Sigmoid colon (tissue), 4 donors: Measurements from ENCODE around the gene TERB1.

Experiments
- CTCF ChIP-seq, 4 experiments: fragments of 450-650 bp in 3 of 4; fragments of 200-600 bp in 1 of 4; IDR thresholded peaks; one replicate each; pipeline ENCODE4 v1.5.1; 2016 to 2019; ENCODE audit warnings: antibody characterized with exemption in 4 of 4, mild to moderate bottlenecking in 3 of 4, moderate library complexity in 2 of 4
- POLR2A ChIP-seq, 2 donors: fragments of 450-650 bp; IDR thresholded peaks; one replicate each; pipeline ENCODE4 v1.6.1; 2016; ENCODE audit warnings: antibody characterized with exemption in 2 of 2, mild to moderate bottlenecking in 2 of 2, moderate library complexity in 2 of 2
- POLR2AphosphoS5 ChIP-seq, 4 donors: sonication (generic); formaldehyde crosslinking; IDR thresholded peaks; one replicate each; pipeline ENCODE4 v1.6.1; 2017; ENCODE audit warnings: antibody characterized with exemption in 4 of 4

GRCh38 chr16:66798161-66798560 is 3.2 kb downstream of the TERB1 start:
- TF ChIP-seq CTCF (IDR thresholded peaks at IDR 0.05) (no peak), POLR2AphosphoS5 (IDR thresholded peaks at IDR 0.05) (no peak), POLR2A (IDR thresholded peaks at IDR 0.05) (no peak)
